Measurements from ENCODE around the gene ATG12.

ATG12 gene

DNA sequence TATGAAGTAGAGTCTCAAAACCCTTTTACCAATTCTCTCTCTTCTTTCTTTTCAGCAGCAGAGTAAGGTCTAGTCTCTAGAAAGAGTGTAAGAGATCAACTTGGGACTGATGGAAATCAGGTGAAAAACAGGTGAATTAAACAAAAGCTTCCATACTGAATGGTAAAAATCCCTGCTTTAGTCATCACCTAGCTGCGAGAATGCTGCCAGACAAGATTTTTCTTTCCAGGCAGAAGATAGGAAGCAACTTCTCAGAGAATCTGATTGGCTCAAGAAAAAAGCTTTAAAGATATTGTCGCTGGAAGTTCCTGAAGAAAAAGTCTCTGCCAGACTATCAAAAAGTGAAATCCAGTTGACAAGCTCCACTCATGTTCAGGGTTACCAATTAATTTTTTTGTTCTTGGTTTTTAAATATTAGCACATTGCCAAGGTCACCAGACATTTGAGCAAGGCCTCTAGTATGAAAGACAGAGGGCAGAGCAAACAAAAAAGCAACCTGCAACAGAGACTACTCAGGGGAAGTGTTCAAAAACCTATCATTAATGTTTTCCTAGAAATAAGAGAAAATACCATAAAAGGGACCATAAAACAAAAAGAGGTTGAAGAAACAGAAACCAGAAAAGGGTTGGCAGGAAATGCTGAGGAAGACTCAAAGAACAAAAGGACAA lies 34.2 kb downstream of the ATG12 start:
- no peak for DNase-seq

- DNase-seq = no peak
Measured at GRCh38 chr5:115801984-115802383, 39.4 kb downstream of the ATG12 start.

GRCh38 chr5:115801152-115801551 lies 40.2 kb downstream of the ATG12 start:
- DNase-seq = no peak

DNA sequence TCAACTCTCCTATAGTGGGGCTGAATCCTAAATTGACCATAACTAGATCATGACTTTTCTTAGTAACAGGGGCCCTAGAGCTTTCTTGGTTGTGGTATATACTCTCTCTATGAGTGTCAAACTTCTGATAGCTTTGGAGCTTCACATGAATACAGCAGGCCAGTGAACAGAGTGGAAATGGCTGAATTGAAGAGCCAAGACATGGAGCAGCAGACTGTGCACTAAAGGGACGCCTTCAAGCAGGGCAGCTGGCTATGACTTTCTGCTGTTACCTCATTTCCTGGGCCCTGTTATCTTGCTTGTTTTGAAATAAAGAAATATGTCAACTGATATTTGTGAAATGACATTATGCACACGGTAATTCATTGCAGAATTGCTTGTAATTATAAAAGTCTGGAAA lies 41.3 kb downstream of the ATG12 start:
- DNase-seq = no peak

- DNase-seq = no peak
Measured at GRCh38 chr5:115798252-115798651, 43.1 kb downstream of the ATG12 start.

- DNase-seq = no peak
Measured at GRCh38 chr5:115796656-115797055, 44.7 kb downstream of the ATG12 start.

DNA sequence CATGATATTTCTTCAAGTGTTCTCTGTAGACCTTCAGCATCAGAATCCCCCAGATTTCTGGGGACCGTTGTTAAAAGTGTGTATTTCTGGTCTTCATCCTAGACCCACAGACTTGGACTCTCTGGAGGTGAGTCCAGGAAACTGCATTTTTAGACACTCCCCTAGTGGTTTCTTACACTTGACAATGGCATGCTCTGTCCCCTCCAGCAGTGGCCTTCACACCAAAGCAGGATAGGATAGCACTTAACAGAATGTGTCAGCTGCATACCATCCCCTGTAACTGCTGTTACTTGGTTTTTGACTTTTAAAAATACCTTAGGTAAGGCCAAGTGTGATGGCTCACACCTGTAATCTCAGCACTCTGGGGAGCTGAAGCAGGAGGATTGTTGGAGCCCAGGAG lies 45.7 kb downstream of the ATG12 start:
- DNase-seq = no peak

- DNase-seq = no peak
Measured at GRCh38 chr5:115788440-115788839, 52.9 kb downstream of the ATG12 start.

- no peak for DNase-seq
Measured at GRCh38 chr5:115787426-115787825, 53.9 kb downstream of the ATG12 start.

DNA sequence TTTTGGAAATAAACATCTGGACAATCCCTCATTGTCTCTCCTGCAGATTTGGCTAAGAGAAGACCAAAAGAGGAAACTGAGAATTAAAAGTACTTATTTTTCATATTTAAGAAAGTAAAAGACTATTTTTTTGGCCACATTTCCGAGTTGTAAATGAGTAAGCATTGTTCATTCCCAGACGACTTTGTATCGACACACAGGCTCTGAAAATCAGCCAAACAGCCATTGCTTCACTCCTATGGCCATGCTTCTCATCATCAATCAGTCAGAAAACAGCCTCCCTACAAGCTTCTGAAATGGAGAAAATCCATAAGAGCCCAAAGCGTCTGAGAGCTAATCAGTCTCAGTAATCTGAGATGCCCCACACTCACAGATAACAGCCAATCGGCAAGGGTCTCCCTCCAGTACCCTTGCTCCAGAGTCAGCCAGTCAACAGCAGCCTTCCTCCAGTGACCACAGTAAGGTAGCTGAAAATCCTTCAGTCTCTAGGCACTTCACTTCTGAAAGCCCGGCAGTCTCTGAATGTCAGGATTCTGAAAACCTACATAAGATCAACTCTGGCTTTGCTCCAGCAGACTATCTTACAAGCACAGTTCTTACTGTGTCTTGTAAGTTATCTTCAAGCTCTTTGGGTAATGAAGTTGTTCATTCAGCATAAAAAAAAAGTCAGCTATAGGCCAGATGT lies 55.8 kb downstream of the ATG12 start:
- DNase-seq = no peak

- DNase-seq = no peak
Measured at GRCh38 chr5:115778417-115778816, 62.9 kb downstream of the ATG12 start.
